Left ventricle myocardium inferior (tissue), 1 donor: Measurements from ENCODE around the gene MPHOSPH9. TPM values are rescaled to one million over a fixed set of nuclear protein-coding genes. Genes with fewer than 3 reads are reported as not detected.

ENCODE experiments used
- DNase-seq: peaks from one replicate; pipeline ENCODE4 v3.0.0-alpha.2; 2020
- H3K27ac ChIP-seq: fragments of 200-600 bp; replicated peaks from 2 replicates; pipeline ENCODE4 v1.8.0; 2021
- H3K27me3 ChIP-seq: fragments of 200-600 bp; 2 replicates; pipeline ENCODE4 v1.8.0; 2021; ENCODE audit warnings: low read depth
- H3K36me3 ChIP-seq: fragments of 200-600 bp; 2 replicates; pipeline ENCODE4 v1.8.0; 2021
- H3K4me1 ChIP-seq: fragments of 200-600 bp; 2 replicates; pipeline ENCODE4 v1.8.0; 2021
- H3K4me3 ChIP-seq: fragments of 200-600 bp; 2 replicates; pipeline ENCODE4 v1.8.0; 2021; ENCODE audit warnings: mild to moderate bottlenecking, moderate library complexity
- H3K9me3 ChIP-seq: fragments of 200-600 bp; replicated peaks from 2 replicates; pipeline ENCODE4 v1.8.0; 2021
- intact Hi-C: fragments of 100-400 bp; cut with micrococcal nuclease; formaldehyde crosslinking; loops from one replicate; pipeline ENCODE4 v1.11.0; 2022
- total RNA-seq: library from RNA; stranded (reverse); fragmentation: NEBNext Ultra II Directional; extraction: Animal tissue kit (Norgen Biotek cat#: 25700); gene quantifications from one replicate; pipeline ENCODE4 v1.2.1, GENCODE V29; 2021
- TF ChIP-seq, protein P1 (sequence below): fragments of 200-600 bp; IDR thresholded peaks from 2 replicates; pipeline ENCODE4 v1.8.0; 2021; ENCODE audit warnings: antibody characterized with exemption, mild to moderate bottlenecking, borderline replicate concordance
- donor health status: DM: no; HTN: yes; CAD: no; lungs with severe emphysema.

MPHOSPH9 gene
- total RNA-seq, 1 donor from 2014 or later, result 23.9 TPM

DNA sequence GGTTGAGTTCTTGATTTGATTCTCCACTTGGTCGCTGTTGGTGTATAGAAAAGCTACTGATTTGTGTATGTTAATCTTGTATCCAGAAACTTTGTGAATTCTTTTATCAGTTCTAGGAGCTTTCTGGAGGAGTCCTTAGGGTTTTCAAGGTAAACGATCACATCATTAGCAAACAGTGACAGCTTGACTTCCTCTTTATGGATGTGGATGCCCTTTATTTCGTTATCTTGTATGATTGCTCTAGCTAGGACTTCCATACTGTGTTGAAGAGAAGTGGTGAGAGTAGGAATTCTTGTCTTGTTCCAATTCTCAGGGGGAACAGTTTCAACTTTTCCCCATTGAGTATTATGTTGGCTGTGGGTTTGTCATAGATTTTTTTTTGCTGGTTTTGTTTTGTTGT, 12.7 kb upstream of the MPHOSPH9 start:
- no peak overlapping the region for H3K4me3 ChIP-seq
- TF ChIP-seq, protein P1, sequence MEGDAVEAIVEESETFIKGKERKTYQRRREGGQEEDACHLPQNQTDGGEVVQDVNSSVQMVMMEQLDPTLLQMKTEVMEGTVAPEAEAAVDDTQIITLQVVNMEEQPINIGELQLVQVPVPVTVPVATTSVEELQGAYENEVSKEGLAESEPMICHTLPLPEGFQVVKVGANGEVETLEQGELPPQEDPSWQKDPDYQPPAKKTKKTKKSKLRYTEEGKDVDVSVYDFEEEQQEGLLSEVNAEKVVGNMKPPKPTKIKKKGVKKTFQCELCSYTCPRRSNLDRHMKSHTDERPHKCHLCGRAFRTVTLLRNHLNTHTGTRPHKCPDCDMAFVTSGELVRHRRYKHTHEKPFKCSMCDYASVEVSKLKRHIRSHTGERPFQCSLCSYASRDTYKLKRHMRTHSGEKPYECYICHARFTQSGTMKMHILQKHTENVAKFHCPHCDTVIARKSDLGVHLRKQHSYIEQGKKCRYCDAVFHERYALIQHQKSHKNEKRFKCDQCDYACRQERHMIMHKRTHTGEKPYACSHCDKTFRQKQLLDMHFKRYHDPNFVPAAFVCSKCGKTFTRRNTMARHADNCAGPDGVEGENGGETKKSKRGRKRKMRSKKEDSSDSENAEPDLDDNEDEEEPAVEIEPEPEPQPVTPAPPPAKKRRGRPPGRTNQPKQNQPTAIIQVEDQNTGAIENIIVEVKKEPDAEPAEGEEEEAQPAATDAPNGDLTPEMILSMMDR, result no peak
- peaks cover 27% of the 10 kb centered on the region for H3K4me1 ChIP-seq
- DNase-seq, result no peak
- no peaks in the 10 kb centered on the region for H3K27me3 ChIP-seq
- H3K27ac ChIP-seq, result no peak overlapping the region
- peaks cover 7% of the 10 kb centered on the region for H3K36me3 ChIP-seq
- no peaks in the 10 kb centered on the region for H3K9me3 ChIP-seq
- intact Hi-C loops, result no loop called here

DNA sequence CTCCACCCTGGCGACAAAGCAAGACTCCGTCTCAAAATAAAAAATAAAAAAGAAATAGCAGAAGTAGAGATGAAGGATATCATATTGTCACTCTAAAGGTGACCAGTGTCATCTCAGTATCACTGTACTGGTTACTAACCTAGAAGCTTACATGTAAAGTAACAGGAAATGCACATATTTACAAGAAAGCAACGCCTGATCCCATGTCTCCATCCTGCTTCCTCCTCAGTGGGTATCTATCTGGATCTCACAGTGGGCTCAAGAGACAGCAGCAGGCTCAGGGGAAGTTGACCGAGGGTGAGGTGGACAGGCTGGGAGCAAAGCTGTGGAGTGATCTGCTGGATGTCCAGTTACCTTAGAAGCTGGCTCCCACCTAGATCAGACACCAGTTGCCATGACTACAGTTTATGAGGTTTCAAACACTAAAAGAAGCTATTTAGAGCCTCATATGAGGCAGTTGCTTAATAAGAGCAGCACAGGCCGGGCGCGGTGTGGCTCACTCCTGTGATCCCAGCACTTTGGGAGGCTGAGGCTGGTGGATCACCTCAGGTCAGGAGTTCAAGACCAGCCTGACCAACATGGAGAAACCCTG, 10.8 kb upstream of the MPHOSPH9 start:
- TF ChIP-seq, protein P1, result no peak
- no peaks in the 10 kb centered on the region for H3K27me3 ChIP-seq
- intact Hi-C loops, result no loop called here
- H3K4me1 ChIP-seq, result peaks cover 23% of the 10 kb centered on the region
- H3K4me3 ChIP-seq, result no peak overlapping the region
- H3K9me3 ChIP-seq, result no peaks in the 10 kb centered on the region
- no peak overlapping the region for H3K27ac ChIP-seq
- DNase-seq, result no peak
- H3K36me3 ChIP-seq, result peaks cover 7% of the 10 kb centered on the region

DNA sequence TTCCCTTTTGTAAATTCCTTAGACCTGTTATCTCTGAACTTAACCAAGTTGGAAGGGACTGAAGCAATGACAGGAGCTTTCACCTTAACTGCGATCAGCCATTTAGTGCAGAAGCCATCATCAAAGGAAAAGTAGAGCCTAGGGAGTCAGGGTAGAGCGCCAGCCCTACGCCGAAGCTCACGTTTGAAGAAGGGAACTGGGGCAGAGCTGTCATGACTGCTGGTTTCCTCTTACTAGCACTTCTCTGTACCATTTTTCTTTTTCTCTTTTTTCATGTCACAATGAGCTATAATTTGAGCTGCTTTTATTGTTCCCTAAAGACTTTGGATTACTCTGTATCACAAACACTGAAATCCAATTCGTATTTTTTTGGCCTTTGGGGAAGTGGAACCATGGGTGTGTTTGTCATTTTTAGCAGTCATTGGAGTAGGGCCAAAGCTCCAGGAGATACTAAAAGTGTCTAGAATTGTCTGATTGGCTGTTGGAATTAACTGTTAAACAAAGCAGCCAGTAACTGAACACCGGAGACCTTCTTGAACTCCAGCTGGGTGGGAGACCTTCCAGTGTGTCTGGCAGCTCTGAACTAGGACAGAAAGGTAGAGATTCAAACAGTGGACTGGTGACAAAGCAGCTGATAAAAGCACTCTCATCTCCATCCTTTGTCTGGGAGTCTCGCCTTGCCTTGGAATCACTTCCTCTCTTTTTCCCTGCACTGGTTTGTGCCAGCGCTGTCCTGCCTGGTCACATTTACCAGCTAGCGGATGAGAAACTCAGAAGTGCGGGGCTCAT, 9.4 kb upstream of the MPHOSPH9 start:
- intact Hi-C loops, result no loop called here
- no peaks in the 10 kb centered on the region for H3K36me3 ChIP-seq

DNA sequence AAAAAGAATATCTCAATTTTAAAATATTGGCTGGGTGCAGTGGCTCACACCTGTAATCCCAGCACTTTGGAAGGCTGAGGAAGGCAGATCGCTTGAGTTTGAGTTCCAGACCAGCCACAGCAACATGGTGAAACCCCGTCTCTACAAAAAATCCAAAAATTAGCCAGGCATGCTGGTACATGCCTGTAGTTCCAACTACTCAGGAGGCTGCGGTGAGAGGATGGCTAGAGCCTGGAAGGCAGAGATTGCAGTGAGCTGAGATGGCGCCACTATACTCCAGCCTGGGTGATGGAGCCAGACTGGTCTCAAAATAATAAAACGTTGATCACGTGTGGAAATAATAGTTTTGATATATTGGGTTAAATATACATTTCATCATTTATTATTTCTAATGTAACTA, 6.0 kb upstream of the MPHOSPH9 start:
- no peak overlapping the region for H3K27ac ChIP-seq
- intact Hi-C loops, result loop anchor here (10.0 kb wide), 1 partner anchor 254 kb away; the partner anchor contains the start of gene ARL6IP4
- DNase-seq, result no peak
- H3K36me3 ChIP-seq, result peaks cover 7% of the 10 kb centered on the region
- H3K4me3 ChIP-seq, result no peak overlapping the region
- H3K27me3 ChIP-seq, result no peaks in the 10 kb centered on the region
- H3K4me1 ChIP-seq, result peaks cover 61% of the 10 kb centered on the region
- H3K9me3 ChIP-seq, result no peaks in the 10 kb centered on the region
- TF ChIP-seq, protein P1, result no peak

More for the DNA sequence above, 9.4 kb upstream of the MPHOSPH9 start:
- Histone ChIP-seq H3K27me3 (no peaks in the 10 kb centered on the region), H3K4me1 (peaks cover 37% of the 10 kb centered on the region), H3K4me3 (no peak overlapping the region), H3K27ac (peak overlapping the region; percentile 40), H3K9me3 (no peaks in the 10 kb centered on the region)
- DNase-seq, result no peak
- TF ChIP-seq, protein P1, result no peak

DNA sequence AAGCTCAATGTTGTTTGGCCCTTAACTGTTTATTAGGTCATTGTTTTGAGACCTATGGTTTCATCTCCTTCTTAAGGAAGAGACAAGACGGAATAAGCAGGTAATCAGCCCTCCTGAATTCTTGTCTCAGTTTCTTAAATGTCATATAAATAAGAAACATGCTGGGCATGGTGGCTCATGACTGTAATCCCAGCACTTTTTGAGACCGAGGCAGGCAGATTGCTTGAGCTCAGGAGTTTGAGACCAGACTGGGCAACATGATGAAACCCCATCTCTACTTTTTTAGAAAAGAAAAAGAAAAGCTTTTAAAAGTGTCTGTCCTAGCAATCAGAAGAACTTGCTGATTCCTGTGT, 5.4 kb upstream of the MPHOSPH9 start:
- Histone ChIP-seq H3K4me3 (no peak overlapping the region), H3K27me3 (no peaks in the 10 kb centered on the region), H3K36me3 (peaks cover 7% of the 10 kb centered on the region), H3K9me3 (no peaks in the 10 kb centered on the region), H3K4me1 (peaks cover 65% of the 10 kb centered on the region), H3K27ac (no peak overlapping the region)
- TF ChIP-seq, protein P1, result no peak
- DNase-seq, result no peak
- intact Hi-C loops, result loop anchor here (10.0 kb wide), 1 partner anchor 254 kb away; the partner anchor contains the start of gene ARL6IP4
